ENCODE data around the gene VSTM1. TPM values are rescaled to one million over a fixed set of nuclear protein-coding genes. Genes with fewer than 3 reads are reported as not detected.

Gene VSTM1
- total RNA-seq, 4 donors from 2014 or later = not detected

- no peaks in the 10 kb centered on the region for H3K9me3 ChIP-seq
- H3K27me3 ChIP-seq = peaks cover 80% of the 10 kb centered on the region
- no peak overlapping the region for H3K27ac ChIP-seq
- TF ChIP-seq CTCF (IDR thresholded peaks at IDR 0.05) (no peak), POLR2AphosphoS5 (IDR thresholded peaks at IDR 0.05) (no peak), EP300 (IDR thresholded peaks at IDR 0.05) (no peak), POLR2A (IDR thresholded peaks at IDR 0.05) (no peak)
- H3K36me3 ChIP-seq = no peaks in the 10 kb centered on the region
- no peak for DNase-seq (ENCODE audit: low spot score in 2 of 2)
- 56% methylated on average over 7 of the region's 7 CpGs for WGBS
- H3K4me3 ChIP-seq = no peak overlapping the region
- no peaks in the 10 kb centered on the region for H3K4me1 ChIP-seq
Measured at GRCh38 chr19:53998223-53998622, 65.5 kb downstream of the VSTM1 start.

- H3K4me3 ChIP-seq = no peak overlapping the region
- no peaks in the 10 kb centered on the region for H3K9me3 ChIP-seq
- no peak for TF ChIP-seq EP300 (IDR thresholded peaks at IDR 0.05)
- no peak for TF ChIP-seq POLR2A (IDR thresholded peaks at IDR 0.05)
- TF ChIP-seq POLR2AphosphoS5 (IDR thresholded peaks at IDR 0.05) = no peak
- no peak for TF ChIP-seq CTCF (IDR thresholded peaks at IDR 0.05)
- H3K27me3 ChIP-seq = peaks cover 81% of the 10 kb centered on the region
- WGBS = 77% methylated on average over 5 of the region's 5 CpGs
- H3K36me3 ChIP-seq = no peaks in the 10 kb centered on the region
- peaks cover 8% of the 10 kb centered on the region for H3K4me1 ChIP-seq
- no peak overlapping the region for H3K27ac ChIP-seq
- DNase-seq (ENCODE audit: low spot score in 2 of 2) = no peak
Measured at GRCh38 chr19:53994811-53995210, 68.9 kb downstream of the VSTM1 start.

GRCh38 chr19:53993448-53993847 lies 70.2 kb downstream of the VSTM1 start:
- Histone ChIP-seq H3K4me1 (peaks cover 8% of the 10 kb centered on the region), H3K4me3 (no peak overlapping the region), H3K9me3 (no peaks in the 10 kb centered on the region), H3K36me3 (no peaks in the 10 kb centered on the region), H3K27me3 (peaks cover 78% of the 10 kb centered on the region), H3K27ac (no peak overlapping the region)
- WGBS = 71% methylated on average over 1 of the region's 3 CpGs
- no peak for DNase-seq (ENCODE audit: low spot score in 2 of 2)
- TF ChIP-seq EP300 (IDR thresholded peaks at IDR 0.05) (no peak), POLR2A (IDR thresholded peaks at IDR 0.05) (no peak), POLR2AphosphoS5 (IDR thresholded peaks at IDR 0.05) (no peak), CTCF (IDR thresholded peaks at IDR 0.05) (no peak)

- H3K27me3 ChIP-seq = peaks cover 78% of the 10 kb centered on the region
- peaks cover 8% of the 10 kb centered on the region for H3K4me1 ChIP-seq
- no peak for DNase-seq (ENCODE audit: low spot score in 2 of 2)
- no peak overlapping the region for H3K27ac ChIP-seq
- H3K4me3 ChIP-seq = no peak overlapping the region
- no peaks in the 10 kb centered on the region for H3K9me3 ChIP-seq
- H3K36me3 ChIP-seq = no peaks in the 10 kb centered on the region
- TF ChIP-seq POLR2AphosphoS5 (IDR thresholded peaks at IDR 0.05) = no peak
- TF ChIP-seq POLR2A (IDR thresholded peaks at IDR 0.05) = no peak
- no peak for TF ChIP-seq CTCF (IDR thresholded peaks at IDR 0.05)
- TF ChIP-seq EP300 (IDR thresholded peaks at IDR 0.05) = no peak
- 46% methylated on average over 6 of the region's 43 CpGs for WGBS
Measured at GRCh38 chr19:53992815-53993214, 70.9 kb downstream of the VSTM1 start.

GRCh38 chr19:53992211-53992610 lies 71.5 kb downstream of the VSTM1 start:
- Histone ChIP-seq H3K4me1 (peaks cover 8% of the 10 kb centered on the region), H3K27ac (no peak overlapping the region), H3K27me3 (peaks cover 72% of the 10 kb centered on the region), H3K9me3 (no peaks in the 10 kb centered on the region), H3K4me3 (no peak overlapping the region), H3K36me3 (no peaks in the 10 kb centered on the region)
- DNase-seq (ENCODE audit: low spot score in 2 of 2) = no peak
- TF ChIP-seq CTCF (IDR thresholded peaks at IDR 0.05) (no peak), POLR2AphosphoS5 (IDR thresholded peaks at IDR 0.05) (no peak), POLR2A (IDR thresholded peaks at IDR 0.05) (no peak), EP300 (IDR thresholded peaks at IDR 0.05) (no peak)
- 75% methylated on average over 9 of the region's 9 CpGs for WGBS
